ENCODE data around the gene CCRL2.
A peak's percentile ranks its signal among the peaks of the same experiment; 100 is the strongest.

Gene CCRL2

DNA sequence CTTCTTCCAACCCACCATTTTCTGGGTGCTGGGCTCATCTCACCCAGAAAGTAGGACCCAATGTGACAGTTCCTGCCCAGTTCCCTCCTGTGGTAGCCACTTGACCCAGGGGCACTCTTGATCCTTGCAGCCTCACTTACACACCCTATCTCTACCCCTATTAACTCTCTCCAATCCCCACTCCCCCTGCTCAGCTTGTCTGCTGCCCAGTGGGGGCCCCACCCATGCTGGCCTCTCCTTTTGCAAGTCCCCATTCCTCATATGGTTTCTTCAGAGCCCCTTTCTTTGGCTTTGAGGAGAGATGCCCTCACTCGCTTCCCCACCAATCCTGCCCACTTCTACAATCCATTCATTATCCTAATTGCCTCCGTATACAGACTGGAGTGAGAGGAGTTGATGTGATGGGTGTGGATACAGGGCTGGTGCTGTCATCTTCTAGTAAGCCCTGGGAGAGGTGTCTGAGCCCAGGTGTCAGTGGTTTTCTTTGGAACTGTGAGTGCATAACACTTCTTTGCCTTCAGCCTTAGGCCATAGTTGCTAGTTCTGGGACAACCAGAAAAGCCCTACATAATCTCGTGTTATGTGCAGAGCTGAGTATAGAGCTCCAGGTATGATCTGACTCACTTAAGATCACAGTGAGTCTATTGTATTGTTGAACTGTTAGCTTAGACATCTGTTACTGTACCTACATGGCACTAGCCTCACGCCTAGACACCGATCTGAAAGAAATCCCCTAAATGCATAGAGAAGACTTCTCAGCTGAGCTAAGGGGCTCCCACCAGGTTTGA lies 41.1 kb upstream of the CCRL2 start:
- no peak overlapping the region for H3K4me3 ChIP-seq (ENCODE audit: low read depth, low read length)
- TF ChIP-seq, protein P1, sequence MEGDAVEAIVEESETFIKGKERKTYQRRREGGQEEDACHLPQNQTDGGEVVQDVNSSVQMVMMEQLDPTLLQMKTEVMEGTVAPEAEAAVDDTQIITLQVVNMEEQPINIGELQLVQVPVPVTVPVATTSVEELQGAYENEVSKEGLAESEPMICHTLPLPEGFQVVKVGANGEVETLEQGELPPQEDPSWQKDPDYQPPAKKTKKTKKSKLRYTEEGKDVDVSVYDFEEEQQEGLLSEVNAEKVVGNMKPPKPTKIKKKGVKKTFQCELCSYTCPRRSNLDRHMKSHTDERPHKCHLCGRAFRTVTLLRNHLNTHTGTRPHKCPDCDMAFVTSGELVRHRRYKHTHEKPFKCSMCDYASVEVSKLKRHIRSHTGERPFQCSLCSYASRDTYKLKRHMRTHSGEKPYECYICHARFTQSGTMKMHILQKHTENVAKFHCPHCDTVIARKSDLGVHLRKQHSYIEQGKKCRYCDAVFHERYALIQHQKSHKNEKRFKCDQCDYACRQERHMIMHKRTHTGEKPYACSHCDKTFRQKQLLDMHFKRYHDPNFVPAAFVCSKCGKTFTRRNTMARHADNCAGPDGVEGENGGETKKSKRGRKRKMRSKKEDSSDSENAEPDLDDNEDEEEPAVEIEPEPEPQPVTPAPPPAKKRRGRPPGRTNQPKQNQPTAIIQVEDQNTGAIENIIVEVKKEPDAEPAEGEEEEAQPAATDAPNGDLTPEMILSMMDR (IDR thresholded peaks at IDR 0.05; ENCODE audit: borderline replicate concordance, insufficient read depth, low read depth, low read length) = no peak

DNA sequence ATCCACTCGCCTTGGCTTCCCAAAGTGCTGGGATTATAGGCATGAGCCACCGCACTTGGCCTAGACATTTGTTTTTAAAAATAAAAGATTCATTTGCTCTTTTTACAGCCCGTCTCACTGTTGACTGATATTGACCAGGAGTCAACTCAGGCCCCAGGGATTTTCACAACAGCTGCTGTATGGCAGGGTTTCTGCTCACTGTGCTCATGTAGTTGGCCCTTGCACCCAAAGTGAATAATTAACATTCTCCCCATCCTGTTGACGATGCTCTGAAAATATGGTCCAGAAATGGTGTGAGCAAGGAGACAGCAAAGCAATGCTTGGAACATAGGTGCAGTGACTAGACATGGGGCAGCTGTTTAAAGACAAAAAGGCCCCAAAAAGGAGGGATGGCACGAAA lies 39.2 kb upstream of the CCRL2 start:
- H3K4me3 ChIP-seq (ENCODE audit: low read depth, low read length) = no peak overlapping the region
- TF ChIP-seq, protein P1 (IDR thresholded peaks at IDR 0.05; ENCODE audit: borderline replicate concordance, insufficient read depth, low read depth, low read length) = no peak

GRCh38 chr3:46368569-46368968 lies 38.5 kb upstream of the CCRL2 start:
- H3K4me3 ChIP-seq (ENCODE audit: low read depth, low read length) = no peak overlapping the region
- TF ChIP-seq, protein P1 (IDR thresholded peaks at IDR 0.05; ENCODE audit: borderline replicate concordance, insufficient read depth, low read depth, low read length) = peak; percentile 64

DNA sequence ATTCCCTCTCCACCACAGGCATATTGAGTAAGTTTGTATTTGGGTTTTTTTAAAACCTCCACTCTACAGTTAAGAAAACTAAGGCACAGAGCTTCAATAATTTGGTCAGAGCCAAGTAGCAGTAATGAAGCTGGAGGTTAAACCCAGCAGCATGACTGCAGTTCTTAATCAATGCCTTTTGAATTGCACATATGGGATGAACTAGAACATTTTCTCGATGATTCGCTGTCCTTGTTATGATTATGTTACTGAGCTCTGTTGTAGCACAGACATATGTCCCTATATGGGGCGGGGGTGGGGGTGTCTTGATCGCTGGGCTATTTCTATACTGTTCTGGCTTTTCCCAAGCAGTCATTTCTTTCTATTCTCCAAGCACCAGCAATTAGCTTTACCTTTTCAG lies 37.9 kb upstream of the CCRL2 start:
- TF ChIP-seq, protein P1 (IDR thresholded peaks at IDR 0.05; ENCODE audit: borderline replicate concordance, insufficient read depth, low read depth, low read length) = no peak
- H3K4me3 ChIP-seq (ENCODE audit: low read depth, low read length) = no peak overlapping the region

DNA sequence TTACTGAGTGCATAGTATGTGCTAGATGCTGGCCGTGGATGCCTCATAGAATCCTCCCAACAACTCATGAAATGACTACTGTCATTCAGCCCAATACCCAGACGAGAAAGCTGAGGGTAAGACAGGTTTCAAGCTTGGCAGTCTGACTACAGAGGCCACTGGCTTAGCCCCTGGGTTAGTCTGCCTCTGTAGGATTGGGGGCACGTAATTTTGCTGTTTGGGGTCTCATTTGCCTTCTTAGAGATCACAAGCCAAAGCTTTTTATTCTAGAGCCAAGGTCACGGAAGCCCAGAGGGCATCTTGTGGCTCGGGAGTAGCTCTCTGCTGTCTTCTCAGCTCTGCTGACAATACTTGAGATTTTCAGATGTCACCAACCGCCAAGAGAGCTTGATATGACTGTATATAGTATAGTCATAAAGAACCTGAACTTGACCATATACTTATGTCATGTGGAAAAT lies 37.4 kb upstream of the CCRL2 start:
- TF ChIP-seq, protein P1 (IDR thresholded peaks at IDR 0.05; ENCODE audit: borderline replicate concordance, insufficient read depth, low read depth, low read length) = no peak
- H3K4me3 ChIP-seq (ENCODE audit: low read depth, low read length) = no peak overlapping the region

- TF ChIP-seq, protein P1 (IDR thresholded peaks at IDR 0.05; ENCODE audit: borderline replicate concordance, insufficient read depth, low read depth, low read length) = no peak
- H3K4me3 ChIP-seq (ENCODE audit: low read depth, low read length) = no peak within 1 kb of the TSS
Measured at GRCh38 chr3:46370839-46371518, 36.1 kb upstream of the CCRL2 start, which contains the start of gene CCR5. CCR5 (plus strand) TSS chr3:46370946; CDS start chr3:46372903, 1,957 bp downstream.
